Left forelimb (tissue), 1 donor: ENCODE data around the gene DPP4.

ENCODE experiments used
- DNase-seq: peaks from one replicate; pipeline ENCODE4 v3.0.0-alpha.2; 2018; ENCODE audit warnings: low spot score

DPP4 gene

DNA sequence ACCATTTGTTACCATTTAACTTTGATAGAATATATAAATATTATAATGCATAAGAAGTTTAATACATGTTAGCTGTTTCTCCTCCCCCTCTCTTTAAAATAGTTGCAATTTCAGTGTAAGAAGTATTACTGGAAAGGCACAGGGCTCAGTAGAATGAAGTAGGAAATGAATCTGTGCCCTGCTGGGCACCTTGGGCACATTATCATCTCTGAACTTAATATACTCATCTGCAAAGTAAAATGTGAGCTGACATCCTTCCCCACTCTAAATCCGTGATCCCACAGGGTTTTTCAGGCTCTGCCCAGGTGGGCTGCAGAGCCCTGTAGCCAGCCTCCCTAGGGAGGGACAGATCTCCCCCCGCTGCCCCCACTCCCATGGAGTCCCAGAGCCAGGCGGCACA is 56.8 kb downstream of the DPP4 start:
- no peak for DNase-seq

DNA sequence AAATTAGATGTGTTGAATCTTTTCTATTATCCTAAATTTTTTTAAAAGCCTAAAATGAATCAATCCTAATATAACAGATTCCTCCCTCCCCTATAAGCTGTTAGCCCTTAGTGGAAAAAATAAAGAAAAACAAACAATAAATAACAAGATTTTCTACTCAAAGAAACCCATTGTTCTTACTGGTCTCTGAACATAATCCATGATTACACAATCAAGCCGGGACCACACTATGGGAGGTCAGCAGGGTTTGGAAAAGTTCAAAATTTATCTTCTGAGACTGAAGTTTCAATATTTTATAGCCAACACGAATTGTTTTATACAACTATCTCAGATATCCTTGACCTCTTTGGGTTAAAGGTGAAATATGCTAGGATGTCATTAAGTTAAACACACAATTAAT is 57.9 kb downstream of the DPP4 start:
- DNase-seq = no peak

DNA sequence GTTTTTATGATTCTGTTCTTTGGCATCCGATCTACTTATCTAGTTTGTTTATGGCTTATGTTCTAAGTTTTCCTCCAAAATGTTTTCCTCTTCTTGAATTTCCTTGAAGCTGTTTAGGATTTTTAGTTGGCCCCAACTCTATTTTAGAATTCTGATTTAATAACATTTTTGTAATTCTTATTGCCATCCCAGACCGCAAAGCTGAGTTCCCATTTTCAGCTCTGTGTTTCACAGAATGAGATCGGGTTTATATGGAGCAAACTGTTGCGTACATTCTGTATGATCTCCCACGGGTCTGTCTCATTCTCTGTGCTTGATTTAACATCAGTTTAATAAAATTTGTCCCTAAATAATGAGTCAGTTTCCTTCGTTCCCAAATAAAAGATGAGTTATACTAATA is 59.3 kb downstream of the DPP4 start:
- no peak for DNase-seq

DNA sequence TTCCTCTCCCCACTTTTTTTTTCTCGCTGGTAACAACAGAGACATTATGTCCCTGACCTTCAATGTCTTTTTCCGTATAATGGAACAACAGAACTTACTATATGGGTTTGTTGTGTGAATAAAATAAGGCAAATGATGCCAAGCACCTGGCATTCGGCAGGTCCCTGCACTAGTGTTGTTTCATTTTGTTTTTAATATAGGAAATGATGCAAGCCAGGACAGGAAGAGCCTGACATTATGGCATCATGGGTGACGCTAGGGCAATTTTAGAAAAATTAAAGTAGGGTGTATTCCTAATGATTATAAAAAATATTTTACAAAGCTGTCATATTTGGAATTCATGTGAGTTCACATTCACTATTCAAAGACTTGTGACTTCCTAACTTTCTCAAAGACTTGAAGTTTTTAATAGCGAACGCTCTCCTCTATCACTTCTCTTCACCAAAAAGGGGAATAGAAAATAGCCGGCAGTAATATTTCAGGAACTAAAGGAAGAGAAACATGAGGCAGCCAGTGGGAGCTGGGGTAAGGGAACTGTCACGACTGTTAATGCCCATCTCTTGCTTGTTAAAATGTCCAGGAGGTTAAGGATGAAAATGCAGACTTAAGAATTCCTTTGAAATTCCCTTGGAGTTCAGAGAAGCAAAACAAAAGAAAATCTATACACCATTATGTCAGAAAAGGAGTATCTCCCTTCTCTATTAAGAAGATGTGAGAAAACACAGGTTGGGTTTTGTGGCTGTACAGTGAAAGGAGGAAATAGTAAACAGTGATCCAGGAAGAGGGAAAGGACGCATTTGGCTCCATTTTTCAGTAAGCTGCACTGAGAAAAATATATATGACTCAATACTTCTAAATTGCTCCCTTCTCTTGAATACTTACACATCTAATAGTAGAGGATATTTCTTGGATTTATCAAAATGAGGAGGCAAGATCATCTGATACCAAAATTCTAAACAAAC is 60.2 kb downstream of the DPP4 start:
- DNase-seq = no peak

DNA sequence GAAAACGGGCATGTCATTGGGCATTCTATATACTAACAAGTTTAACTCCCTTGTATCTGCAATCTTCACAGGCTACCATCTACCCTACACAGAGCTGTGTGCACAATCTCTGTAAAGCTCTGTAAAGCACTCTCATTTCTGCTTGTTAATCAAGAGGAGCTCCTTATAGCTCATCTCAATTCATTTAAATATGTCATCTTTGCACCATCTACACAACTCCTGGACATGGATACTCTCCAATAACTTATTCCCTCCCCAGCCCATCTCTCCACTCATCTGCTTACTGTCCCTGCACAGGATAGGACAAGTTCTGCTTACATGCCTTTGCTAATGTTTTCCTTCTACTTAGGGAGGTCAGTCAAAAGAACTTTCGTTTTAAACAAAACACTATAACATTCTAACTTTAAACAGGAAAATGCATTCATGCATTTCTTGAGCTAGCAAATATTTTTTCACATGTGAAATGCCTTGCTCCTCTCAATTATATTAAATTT is 61.4 kb downstream of the DPP4 start:
- DNase-seq = no peak

DNA sequence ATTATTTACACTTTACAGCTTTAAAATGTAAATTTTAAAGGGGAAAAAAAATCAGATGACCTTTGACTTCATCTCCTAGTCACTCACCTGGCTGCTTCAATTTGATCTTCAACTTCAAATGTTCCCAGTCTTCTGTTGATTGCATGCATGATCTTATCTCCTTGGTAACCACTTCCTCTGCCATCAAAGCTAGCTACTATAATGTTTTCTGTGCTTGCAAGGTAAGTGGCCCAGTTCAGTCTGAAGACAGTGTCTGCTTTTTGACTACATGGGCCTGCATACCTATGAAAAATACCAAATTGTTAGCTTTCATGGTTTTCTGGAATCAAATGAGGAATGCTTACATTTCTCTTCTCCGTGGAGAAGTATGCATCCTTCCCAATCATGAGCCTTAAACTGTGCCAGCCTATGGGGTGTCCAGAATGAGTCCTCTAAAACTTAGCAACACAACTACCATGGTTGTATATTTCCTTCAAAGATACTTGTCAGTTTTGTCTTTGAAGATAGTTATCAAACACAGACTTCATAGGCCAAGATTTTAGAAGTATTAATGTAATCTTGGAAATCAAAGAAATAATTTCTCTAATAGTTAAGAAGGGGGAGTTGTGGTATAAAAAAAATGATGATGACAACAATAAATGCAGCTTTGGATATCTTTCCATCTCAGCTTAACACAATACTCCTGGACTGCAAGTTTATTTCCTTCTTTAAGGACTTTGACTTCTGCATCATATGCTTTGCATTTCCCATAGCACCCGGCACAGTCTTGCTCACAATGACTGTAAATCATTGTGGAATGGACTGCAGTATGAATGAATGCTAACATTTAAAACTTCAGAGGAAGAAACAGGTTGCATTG is 62.1 kb downstream of the DPP4 start:
- DNase-seq = no peak

DNA sequence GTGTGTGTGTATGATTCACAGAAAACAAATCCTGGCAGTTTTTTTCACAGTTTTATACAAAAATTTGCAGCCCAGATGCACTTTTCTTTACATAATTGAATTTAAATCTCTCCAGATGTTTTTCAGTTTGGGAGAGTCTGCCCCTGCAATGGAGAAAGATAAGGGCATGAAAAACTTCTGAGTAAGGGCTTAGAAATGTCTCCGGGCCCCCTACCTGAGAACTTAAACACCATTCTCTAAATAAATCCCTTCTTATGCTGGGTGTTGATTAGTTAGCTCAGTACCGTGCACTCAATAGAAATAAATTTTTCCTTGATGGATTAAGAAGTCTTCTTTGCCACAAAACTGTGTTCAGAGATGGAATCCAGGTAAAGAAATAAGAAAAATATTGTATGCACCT is 64.5 kb downstream of the DPP4 start:
- DNase-seq = no peak

DNA sequence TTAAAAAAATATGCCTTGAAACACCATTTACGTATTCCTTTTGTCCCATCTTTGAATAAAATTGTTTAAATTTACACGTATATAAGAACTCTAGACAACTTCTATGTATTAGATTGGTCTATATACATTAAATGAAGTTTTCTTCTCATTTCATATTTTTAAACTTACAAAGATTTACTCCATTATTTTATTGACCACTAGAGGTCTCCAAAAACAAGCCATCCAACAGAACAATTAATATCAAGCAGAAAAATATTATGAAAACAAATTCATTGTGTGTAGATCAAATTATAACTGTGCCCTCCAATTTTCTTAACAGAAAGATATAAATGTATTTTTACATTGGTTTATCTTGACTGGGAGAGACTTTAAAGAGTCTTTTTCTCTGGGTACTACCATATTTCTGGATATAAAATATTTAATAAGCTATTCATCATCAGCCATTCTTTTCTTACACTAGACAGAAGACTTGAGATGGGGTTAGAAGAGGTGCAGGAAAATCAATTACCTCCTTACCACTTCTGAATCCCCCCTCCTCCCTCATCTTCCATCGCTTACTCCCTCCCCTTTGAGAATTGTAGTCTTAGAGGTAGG is 66.5 kb downstream of the DPP4 start:
- no peak for DNase-seq

DNA sequence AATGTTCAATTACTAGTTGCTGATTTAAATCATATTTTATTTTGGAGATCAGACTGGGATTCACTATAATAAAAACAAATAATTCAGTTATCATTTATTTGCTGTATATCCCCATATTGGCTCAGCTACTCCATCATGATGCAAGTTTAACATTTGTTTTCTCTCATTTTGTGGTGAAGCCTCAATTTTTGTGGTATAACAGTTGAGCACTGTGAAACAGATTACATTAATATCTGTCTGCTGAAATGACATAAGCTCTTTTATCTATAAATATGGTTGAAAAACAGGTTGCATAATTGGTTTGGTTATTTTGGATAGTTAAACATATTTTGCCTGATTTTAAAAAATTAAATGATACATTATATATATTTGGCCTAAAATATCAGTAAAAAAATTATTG is 67.7 kb downstream of the DPP4 start:
- no peak for DNase-seq

DNA sequence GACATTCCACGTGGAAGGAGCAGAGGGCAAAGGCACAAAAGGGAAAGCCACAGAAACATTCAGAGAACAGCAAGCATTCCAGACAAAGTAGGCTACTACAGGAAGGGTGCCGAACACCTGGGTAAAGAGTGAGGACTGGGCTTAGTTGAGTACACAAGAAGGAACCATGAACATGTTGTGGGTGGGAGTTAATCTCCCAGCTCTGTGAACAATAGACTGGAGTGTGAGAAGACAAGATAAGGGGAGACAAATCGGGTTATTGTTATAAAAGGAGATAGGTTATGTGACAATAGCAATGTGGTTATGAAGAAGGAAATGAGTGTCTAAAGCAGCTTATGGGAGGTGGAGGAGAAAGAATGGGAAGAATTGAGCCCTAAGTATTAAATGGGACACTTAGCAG is 70.0 kb downstream of the DPP4 start:
- no peak for DNase-seq

DNA sequence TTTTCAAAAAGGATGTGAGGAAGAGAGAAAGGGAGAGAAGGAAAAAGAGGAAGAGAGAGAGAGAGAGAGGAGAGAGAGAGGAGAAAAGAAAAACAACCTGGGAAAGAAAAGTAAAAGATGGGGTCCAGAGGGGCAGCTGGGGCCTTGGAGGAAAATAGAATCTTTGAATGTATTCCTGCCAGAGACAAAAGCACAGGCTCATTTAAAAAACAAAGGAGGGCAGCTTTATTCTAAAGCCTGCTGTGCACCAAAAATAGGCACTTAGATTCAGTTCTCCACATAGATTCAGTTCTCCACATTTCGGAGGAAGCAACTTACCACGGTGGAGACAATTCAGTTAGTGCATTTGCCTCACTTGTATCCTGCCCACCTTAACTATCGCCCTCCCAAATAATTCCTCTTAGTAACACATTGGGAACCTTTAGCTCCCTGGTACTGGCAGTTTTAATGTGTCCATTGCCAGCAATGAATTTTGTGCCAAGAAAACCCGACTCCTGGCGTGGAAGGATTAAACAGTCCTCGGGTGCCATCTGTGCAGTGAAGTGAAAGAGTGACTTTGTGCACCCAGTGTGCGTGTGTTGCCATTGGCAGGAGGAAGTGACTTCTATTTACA is 71.3 kb downstream of the DPP4 start:
- DNase-seq = no peak

DNA sequence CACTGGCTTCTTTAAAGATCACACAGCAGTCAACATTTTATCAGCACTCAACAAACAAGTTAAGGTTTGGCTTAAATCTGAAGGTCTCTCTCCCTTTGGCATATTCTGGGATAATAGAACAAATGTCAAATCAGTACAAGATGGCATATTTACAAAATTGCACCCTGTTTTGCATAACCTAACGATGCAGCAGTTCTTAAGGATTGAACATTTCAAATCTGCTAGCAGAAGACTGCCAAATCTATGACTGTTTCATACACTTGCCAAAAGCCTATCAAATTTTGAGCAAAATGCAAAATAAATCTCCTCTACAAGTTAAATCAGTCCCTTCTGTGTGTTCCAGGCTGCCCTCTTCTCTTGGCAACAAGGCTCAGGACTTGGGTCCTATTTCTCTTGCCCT is 73.6 kb downstream of the DPP4 start:
- DNase-seq = no peak

DNA sequence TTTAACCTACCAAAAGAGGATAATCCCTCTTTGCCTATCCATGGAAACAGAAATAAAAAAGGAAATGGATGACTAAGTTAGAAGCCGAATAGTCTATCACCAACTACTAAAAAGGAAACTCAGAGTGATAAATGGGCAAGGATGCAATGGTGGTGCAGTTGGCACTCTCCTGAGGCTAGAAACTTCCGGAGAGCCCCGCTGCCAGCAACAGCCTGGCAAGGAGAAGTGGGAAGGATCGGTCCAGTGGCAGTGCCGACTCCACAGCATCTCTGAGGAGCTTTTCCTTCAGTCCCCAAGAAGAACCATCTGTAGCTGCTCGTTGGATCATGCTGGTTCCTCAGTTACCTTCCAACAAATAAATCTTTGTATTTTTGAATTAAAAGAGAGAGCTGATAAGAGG is 74.7 kb downstream of the DPP4 start:
- no peak for DNase-seq

DNA sequence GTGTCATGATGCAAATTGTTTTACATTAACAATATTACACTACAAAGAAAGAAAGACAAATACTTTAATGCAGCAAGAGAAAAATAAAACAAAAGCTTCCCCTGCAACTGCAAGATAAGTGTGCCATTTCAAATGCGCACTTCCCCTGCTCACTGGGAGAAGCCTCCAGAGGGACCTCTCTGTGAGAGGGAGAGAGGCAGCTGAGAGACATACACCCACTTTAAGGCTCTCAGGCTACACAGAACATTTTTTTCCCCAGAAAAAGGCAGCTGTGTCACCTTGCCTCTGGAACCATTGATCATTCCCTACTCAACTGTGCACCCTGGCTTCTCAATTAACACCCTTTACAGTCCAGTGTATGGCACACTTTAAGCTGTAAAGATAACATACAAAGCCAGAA is 75.2 kb downstream of the DPP4 start:
- no peak for DNase-seq

DNA sequence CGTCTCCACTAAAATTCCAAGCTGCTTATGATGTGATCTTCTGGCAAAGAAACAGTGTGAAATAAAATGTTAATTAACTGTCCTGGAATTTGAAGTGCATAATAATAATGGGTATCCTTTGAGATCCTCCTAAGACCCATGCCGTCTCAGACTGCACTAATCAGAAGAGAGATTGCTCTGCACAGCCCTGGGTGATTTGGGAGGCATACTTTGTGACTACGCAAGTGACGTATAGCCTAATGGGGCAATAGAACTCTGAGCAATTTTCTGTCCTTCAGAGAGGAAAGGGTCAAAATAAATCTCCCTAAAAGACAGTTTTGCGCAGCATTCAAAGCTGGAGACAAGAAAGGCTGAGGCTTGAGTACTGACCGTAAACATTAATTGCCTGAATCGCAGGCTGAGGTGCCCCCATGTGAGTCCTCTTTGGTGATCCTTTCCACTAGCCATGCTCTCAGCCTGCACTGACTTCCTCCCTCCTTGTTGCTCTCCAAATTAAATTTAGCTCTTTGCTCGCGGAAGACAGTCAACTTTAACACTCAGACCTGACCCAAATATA is 76.0 kb downstream of the DPP4 start:
- no peak for DNase-seq

DNA sequence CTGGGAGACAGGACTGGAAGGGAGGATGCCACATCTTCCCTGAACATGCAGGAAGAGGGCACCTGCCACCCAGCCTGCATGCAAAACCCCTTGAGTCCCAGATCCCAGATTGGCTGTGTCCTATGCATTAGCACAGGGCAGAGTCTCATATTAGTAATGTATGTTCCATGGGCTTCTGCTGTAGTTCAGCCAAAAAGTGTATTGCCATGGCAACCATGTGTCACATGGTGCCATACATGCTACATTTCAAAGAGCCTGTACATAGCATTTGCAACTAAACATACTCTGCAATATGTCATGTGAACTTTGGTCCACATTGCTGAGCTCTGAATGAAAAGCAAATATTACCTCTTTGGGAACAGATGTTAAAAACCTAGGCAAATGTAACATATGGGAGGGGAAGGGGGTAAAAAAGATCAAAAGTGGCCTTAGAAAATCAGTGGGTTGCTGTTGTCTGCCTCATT is 78.4 kb downstream of the DPP4 start:
- no peak for DNase-seq

DNA sequence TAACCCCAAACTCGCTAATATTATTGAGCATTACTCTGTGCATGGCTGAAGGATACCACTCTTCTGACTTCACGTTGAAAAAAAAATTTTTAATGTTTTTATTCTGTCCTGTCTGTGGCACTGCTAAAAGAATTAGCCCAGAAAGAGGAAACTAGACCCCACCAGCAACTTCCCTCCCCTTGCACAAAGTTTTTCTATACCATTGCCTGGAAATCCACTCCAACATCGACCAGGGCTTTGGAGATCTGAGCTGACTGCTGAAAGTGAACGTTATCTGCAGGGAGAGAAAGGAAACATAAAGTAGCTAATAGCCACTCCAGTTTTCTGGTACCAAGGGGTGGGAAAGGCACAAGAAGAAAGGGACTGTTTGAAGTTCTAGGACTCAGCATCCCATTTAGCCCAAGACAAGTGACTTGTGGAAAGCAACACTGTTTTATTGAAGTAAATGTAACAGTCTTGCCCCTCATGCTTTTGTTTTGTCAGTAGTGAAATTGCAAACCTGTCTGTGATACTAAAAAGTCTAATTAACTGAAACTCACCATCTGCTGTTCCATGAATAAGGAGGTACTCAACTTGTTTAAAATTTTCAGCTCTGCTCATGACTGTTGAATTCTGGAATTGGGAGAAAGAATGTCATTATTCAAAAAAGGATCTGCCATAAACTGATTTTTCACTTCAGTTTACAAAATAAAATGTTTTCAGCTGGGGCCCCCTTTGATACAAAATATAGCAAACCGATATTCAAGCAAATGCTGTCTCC is 79.1 kb downstream of the DPP4 start:
- DNase-seq = no peak

DNA sequence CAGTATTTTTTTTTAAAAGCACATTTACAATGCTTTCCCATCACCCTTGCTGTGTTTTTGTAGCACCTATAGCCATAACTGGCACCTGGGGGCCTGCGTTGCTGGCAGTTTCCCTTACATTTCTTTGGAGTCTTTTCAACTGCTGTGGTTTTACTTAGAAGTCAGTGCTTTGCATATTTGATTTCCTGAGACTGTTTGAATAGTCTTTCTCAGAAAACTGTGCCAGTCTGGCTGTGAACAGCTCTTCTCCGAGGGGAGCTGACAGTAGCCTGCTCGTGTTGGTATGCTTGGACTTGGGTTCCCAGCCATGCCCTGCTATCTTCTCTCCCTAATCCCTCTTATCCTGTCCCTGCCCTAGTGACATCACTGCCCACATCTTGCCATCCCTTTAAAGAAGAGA is 81.5 kb downstream of the DPP4 start:
- no peak for DNase-seq

DNA sequence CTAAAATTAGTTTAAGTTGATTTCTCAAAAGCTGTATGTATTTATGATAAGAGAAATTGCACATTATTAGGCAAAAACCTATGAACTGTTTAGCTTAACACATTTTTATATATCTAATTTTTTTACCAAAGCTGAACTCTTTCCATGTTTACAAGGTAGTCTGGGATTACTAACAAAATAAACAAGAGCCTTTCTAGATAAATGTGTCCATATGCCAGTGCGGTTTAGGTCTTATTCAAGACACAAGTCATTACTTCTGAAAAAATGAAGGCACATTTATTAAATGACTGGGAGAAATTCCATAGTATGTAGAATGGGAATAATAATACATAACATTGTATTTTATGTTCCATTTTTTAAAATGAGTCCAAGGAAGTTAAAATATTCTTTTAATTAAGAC is 82.0 kb downstream of the DPP4 start:
- DNase-seq = no peak

DNA sequence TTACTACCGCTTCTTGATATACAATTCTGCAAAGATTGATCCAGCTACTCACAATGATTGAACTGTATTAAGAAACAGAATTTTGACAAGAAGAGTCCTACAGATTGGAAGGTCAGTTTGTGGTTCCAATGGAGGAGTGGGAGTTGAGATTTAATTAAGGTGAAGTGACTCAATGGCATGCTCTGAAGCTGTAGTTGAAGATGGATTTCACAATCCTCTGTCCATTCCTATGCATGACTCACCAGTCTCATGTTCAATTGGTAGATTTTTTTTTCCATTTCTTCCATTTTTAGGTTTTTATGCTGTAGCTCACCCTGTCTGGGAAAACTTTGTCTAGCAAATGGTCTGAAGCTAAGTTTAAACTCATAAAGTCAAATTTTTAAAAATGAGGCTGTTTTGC is 83.3 kb downstream of the DPP4 start:
- no peak for DNase-seq

DNA sequence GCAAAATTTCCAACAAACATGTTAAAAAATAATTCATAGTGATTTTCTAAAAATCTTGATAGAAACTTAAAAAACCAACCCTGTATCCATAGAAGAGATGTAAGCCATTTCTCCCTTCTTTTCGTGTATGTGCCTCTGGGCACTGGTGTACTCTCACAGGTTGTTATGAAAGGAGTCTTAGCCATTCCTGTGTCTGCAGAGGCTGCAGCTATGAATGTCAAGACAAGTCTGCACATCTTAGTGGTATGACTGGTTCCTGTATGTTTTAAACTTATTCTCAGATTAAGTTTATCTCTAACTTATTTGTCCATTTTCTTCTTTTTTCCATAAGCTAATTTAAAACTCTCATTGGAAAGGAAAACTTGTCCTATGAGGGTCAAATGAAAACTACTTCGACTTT is 84.0 kb downstream of the DPP4 start:
- DNase-seq = no peak
